Right lobe of liver (tissue), 6 donors: Measurements from ENCODE around the gene GAB4. TPM values are rescaled to one million over a fixed set of nuclear protein-coding genes. Genes with fewer than 3 reads are reported as not detected.
A peak's percentile ranks its signal among the peaks of the same experiment; 100 is the strongest.
"Not testable (repeated sequence)": the region's sequence is repeated elsewhere in the genome, so short reads cannot be mapped to it uniquely, and the experiment has no call there.

Experiments
- ATAC-seq, 4 donors: fragments of 200-7000 bp; cut with Tn5 transposase; one replicate each; pipeline ENCODE4 v1.9.1; 2020; ENCODE audit warnings: mild to moderate bottlenecking in 4 of 4, moderate library complexity in 4 of 4
- DNase-seq, 3 donors: peaks; one replicate each; pipeline ENCODE4 v3.0.0-alpha.2; 2020
- H3K27ac ChIP-seq, 3 donors: fragments of 200-600 bp; one replicate each; pipeline ENCODE4 v1.8.0; 2022
- H3K27me3 ChIP-seq, 2 donors: fragments of 200-600 bp; one replicate each; pipeline ENCODE4 v1.8.0; 2022
- H3K36me3 ChIP-seq, 4 donors: fragments of 200-600 bp; sonication (generic) in 1 of 4; one replicate each; pipeline versions ENCODE4 v1.5.1 to v1.8.0; 2017 to 2022; ENCODE audit warnings: control low read depth in 1 of 4
- H3K4me1 ChIP-seq, 4 donors: fragments of 200-600 bp; sonication (generic) in 1 of 4; one replicate each; pipeline versions ENCODE4 v1.5.1 to v1.8.0; 2017 to 2022; ENCODE audit warnings: control low read depth in 1 of 4
- H3K4me3 ChIP-seq, 3 donors: fragments of 200-600 bp; one replicate each; pipeline ENCODE4 v1.8.0; 2022
- H3K9me3 ChIP-seq, 4 donors: fragments of 200-600 bp; sonication (generic) in 1 of 4; one replicate each; pipeline versions ENCODE4 v1.5.1 to v1.8.0; 2017 to 2022; ENCODE audit warnings: control low read depth in 1 of 4
- POLR2A ChIP-seq: fragments of 450-650 bp; IDR thresholded peaks from one replicate; pipeline ENCODE4 v1.6.1; 2017; ENCODE audit warnings: antibody characterized with exemption, mild to moderate bottlenecking
- WGBS: methylation state at CpG from one replicate; pipeline ENCODE4 v1.1.6; 2018; ENCODE audit warnings: low coverage, low lambda C conversion rate; ENCODE audit not compliant: insufficient coverage; ENCODE audit errors: missing lambda C conversion rate; 5-methylcytosine and 5-hydroxymethylcytosine counted together
- intact Hi-C, 2 donors: fragments of 100-400 bp; cut with DNase I; formaldehyde crosslinking; loops; one replicate each; pipeline versions ENCODE4 v1.11.2 to v1.14.1; 2022
- total RNA-seq, 6 experiments: library from RNA; depleted of rRNA in 2 of 6; stranded (reverse); fragments of >200 nt in 2 of 6; fragmentation: NEBNext Ultra II Directional in 3 of 6; extraction: Animal tissue kit (Norgen Biotek cat#: 25700) in 3 of 6; gene quantifications; one replicate each; pipeline versions ENCODE4 v1.1.0 to v1.2.4, GENCODE V29; 2016 to 2023
- TF ChIP-seq, protein P1 (sequence below), 4 donors: fragments of 200-600 bp in 3 of 4; fragments of 450-650 bp in 1 of 4; IDR thresholded peaks; one replicate each; pipeline versions ENCODE4 v1.5.1 to v1.8.0; 2016 to 2022; ENCODE audit warnings: antibody characterized with exemption in 4 of 4, mild to moderate bottlenecking in 2 of 4
- donor health status: DM: no; HTN: yes; CAD: no.
- donor health status: DM: no; HTN: no; CAD: no.
- donor health status: DM: no; HTN: no; CAD: no.
- donor health status: DM: no; HTN: yes; CAD: no.
- donor health status: DM: no; HTN: yes; CAD: no.

GAB4 gene
- total RNA-seq, 6 experiments from 2014 or later = not detected

DNA sequence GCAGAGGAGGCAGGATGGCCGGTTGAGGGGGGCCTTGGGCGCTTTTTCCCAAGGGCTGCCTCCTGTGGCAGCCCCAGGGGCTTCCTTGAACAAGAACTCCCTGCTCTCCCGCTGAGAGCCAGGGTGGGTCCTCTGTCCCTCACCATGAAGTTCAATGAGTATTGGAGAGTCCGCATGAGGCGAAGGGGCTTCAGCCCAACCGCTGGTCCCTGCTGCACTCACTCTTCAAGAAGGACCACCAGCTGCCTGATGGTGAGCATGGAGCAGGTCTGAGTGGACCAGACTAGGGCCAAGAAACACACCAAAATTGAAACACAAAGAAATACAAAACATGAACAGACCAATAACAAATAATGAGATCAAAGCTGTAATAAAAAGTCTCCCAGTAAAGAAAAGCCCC is 7.5 kb upstream of the GAB4 start:
- H3K27me3 ChIP-seq, H3K4me3 ChIP-seq, H3K27ac ChIP-seq, H3K9me3 ChIP-seq, intact Hi-C loops, H3K4me1 ChIP-seq, DNase-seq, H3K36me3 ChIP-seq: not testable (repeated sequence)
- ATAC-seq = peak in 1 of 4 donors; percentile 42
- 60% methylated on average over 2 of the region's 6 CpGs for WGBS

DNA sequence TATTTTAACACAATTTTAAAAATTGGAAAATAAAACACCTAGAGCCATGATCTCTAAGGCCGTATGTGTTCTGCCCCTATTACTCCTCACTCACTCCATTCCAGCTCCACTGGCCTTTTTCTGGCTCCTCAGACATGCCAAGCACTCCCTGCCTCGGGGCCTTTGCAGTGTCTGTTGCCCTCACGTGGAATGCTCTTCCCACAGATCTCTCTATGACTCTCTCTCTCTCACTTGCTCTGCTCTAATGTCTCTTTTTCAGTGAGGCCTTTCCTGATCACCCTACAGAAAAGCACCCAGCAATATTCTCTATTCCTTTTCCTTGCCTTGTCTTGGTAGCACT is 6.0 kb upstream of the GAB4 start:
- WGBS = 28% methylated on average over 3 of the region's 3 CpGs
- H3K36me3 ChIP-seq, ATAC-seq, H3K27ac ChIP-seq, intact Hi-C loops, H3K4me1 ChIP-seq, DNase-seq, H3K27me3 ChIP-seq, H3K9me3 ChIP-seq, H3K4me3 ChIP-seq: not testable (repeated sequence)

DNA sequence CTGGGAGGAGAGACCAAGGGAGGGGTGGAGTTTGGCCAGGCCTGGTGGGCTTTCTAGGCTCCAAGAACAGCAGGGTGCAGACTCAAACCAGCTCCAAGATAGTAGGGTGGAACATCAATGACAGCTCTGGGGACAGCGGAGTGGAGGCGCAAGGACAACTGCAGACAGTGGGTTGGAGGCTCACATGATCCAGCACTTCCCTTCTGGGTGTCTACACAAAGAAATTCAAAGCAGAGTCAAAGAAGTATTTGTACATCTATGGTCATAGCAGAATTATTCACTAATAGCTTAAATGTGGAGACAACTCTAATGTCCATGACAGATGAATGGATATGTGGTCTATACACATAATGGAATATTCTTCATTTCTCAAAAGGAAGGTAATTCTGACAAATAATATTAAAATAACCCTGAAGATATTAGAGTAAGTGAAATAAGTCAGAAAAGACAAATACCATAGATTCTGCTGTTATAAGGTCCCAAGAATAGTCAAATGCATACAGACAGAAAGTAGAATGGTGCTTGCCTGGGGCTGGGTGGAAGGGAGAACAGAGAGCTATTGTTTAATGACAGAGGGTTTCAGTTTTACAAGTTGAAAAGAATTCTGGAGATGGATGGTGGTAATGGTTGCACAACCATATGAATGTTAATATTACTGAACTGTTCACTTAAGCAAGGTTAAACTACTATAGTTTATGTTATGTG is 5.5 kb upstream of the GAB4 start:
- 85% methylated on average over 2 of the region's 2 CpGs for WGBS
- TF ChIP-seq, protein P1, sequence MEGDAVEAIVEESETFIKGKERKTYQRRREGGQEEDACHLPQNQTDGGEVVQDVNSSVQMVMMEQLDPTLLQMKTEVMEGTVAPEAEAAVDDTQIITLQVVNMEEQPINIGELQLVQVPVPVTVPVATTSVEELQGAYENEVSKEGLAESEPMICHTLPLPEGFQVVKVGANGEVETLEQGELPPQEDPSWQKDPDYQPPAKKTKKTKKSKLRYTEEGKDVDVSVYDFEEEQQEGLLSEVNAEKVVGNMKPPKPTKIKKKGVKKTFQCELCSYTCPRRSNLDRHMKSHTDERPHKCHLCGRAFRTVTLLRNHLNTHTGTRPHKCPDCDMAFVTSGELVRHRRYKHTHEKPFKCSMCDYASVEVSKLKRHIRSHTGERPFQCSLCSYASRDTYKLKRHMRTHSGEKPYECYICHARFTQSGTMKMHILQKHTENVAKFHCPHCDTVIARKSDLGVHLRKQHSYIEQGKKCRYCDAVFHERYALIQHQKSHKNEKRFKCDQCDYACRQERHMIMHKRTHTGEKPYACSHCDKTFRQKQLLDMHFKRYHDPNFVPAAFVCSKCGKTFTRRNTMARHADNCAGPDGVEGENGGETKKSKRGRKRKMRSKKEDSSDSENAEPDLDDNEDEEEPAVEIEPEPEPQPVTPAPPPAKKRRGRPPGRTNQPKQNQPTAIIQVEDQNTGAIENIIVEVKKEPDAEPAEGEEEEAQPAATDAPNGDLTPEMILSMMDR (IDR thresholded peaks at IDR 0.05) = no peak
- TF ChIP-seq POLR2A = no peak
- no peak for ATAC-seq
- Histone ChIP-seq H3K4me3 (no peak overlapping the region), H3K4me1 (no peaks in the 10 kb centered on the region), H3K27ac (no peak overlapping the region), H3K9me3 (no peaks in the 10 kb centered on the region), H3K27me3 (no peaks in the 10 kb centered on the region), H3K36me3 (no peaks in the 10 kb centered on the region)
- intact Hi-C loops = no loop called here
- no peak for DNase-seq

DNA sequence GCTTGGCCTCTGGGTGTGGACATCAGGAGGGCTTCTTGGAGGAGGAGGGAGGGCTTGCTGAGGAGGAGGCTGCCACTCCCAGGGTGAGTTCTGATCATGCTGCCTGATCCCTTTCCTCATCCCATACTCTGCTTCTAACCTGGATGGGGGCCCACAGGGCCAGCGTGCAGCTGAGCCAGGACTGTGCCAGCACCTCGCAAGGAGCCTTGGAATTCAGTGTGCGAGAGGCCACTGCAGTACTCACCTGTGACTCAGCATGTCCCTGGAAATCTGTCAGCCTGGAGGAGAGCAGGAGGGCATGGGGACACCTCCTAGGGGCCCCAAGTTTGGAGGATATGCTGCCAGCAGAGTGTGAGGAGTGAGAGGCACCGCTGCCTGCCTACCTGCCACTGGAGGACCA is 4.2 kb upstream of the GAB4 start:
- WGBS = 60% methylated on average over 1 of the region's 4 CpGs
- intact Hi-C loops = no loop called here
- ATAC-seq (no peak), DNase-seq (no peak)
- Histone ChIP-seq H3K36me3 (no peaks in the 10 kb centered on the region), H3K27me3 (no peaks in the 10 kb centered on the region), H3K27ac (no peak overlapping the region), H3K4me3 (no peak overlapping the region), H3K4me1 (no peaks in the 10 kb centered on the region), H3K9me3 (no peaks in the 10 kb centered on the region)
- TF ChIP-seq, protein P1 (IDR thresholded peaks at IDR 0.05) = no peak
- no peak for TF ChIP-seq POLR2A

DNA sequence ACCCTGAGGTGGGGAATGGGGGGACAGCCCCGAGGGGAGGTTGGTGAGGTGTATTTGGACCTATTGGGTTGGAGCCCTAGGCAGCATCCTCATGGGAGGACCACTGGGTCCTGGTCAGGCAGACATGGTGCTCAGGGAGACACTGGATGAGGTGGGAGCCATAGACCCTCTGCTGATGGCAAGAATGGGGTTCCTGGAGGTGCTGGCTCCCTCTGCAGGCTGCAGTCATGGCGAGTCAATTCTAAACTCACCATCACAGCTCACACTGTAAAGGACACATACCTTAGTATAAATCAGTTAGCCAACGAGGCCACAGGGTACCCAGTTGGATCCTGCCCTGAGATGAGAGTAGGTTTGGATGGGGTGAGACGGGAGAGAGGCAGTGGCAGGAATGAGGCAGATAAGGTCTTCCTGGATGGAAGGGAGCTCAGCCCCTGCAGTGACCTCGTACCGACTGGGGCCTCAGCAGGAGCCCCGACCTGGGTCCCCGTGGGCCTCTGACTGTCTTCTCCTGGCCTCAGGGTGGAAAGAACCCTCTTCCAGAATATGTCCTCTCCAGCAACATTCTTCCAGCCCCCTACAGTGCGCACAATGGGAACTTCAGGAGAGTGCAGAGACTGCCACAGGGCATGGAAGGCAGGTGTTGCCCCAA is 1.7 kb upstream of the GAB4 start:
- Histone ChIP-seq H3K4me1 (no peaks in the 10 kb centered on the region), H3K27me3 (no peaks in the 10 kb centered on the region), H3K36me3 (no peaks in the 10 kb centered on the region), H3K27ac (no peak overlapping the region), H3K9me3 (no peaks in the 10 kb centered on the region), H3K4me3 (no peak overlapping the region)
- 39% methylated on average over 2 of the region's 9 CpGs for WGBS
- DNase-seq = no peak
- no peak for TF ChIP-seq POLR2A
- TF ChIP-seq, protein P1 (IDR thresholded peaks at IDR 0.05) = no peak
- no peak for ATAC-seq
- intact Hi-C loops = no loop called here
